GM18498 (cell line): ENCODE results near the gene FRAT2.
A peak's percentile ranks its signal among the peaks of the same experiment; 100 is the strongest.

ENCODE experiments used
- ATAC-seq: cut with Tn5 transposase; IDR thresholded peaks from one replicate; pipeline ENCODE4 v1.9.1; 2021; ENCODE audit warnings: mild to moderate bottlenecking, moderate library complexity; ENCODE audit not compliant: unreplicated experiment

The FRAT2 gene, protein sequence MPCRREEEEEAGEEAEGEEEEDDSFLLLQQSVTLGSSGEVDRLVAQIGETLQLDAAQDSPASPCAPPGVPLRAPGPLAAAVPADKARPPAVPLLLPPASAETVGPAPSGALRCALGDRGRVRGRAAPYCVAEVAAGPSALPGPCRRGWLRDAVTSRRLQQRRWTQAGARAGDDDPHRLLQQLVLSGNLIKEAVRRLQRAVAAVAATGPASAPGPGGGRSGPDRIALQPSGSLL

DNA sequence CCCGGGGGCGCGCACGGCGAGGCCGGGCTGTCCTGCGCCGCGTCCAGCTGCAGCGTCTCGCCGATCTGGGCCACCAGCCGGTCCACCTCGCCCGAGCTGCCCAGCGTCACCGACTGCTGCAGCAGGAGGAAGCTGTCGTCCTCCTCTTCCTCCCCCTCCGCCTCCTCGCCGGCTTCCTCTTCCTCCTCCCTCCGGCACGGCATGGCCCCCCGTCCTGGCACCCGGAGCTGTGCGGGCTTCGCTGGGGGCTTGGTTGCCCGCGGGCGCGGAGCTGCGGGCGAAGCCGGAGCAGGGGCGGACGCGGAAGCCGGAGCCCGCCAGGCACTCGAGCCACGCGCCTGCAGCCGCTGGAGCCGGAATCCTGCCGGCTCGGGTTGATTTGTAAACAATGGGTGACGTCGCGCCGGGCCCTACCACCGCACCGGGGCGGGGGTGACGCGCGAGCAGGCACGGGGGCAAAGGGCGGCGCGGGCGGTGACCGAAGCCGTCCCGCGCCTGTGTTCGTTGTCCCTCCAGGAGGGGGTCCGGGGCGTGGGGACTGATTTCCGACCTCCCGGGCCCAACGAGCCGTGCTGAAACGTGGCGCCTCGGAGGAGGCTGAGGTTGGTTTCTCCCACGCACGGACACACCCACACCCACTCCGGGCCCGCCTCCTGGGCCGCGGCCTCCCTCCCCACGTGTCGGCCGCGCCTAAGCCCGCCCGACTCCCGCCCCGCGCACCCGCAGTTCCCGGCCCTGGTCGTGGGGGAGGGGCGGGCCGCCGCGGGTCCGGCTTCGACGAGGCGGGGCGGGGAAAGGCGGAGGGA lies at the start of gene FRAT2:
Gene FRAT2, minus strand, starts transcription at position 360 of the 806 bp plus-strand sequence. Its CDS starts 157 bp downstream, at position 203.
- ATAC-seq = peak; percentile 91

DNA sequence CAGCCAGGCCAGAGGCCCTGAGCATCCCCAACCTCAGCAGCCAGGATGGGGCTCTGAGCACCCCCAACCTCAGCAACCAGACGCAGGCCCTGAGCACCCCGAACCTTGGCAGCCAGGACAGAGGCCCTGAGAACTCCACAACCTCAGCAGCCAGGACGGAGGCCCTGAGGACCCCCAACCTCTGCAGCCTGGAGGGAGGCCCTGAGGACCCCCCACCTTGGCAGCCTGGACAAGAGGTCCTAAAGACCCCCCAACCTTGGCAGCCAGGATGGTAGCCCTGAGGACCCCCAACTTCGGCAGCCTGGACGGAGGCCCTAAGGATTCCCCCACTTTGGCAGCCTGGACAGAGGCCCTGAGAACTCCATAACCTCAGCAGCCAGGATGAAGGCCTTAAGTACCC lies 49.6 kb upstream of the FRAT2 start:
- ATAC-seq = no peak

DNA sequence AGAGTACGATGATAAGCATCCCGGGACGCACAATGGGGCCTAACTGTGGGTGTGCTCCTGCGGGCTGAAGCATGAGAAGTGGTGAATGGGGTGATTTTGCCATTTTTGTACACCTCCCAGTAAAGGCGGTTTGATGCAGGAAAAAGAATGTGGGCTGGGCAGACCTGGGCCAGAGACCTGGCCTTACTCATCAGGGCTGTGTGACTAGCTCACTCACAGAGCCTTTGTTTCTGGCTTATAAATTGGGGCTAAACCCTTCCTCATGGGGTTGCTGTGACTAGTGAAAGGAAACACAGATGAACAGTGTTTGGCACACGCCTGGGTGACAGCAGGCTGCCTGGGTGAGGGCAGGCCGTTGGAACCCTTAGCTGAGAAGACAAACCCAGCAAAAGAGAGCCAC lies 48.6 kb upstream of the FRAT2 start:
- ATAC-seq = no peak

- no peak for ATAC-seq
These were observed 47.1 kb upstream of the FRAT2 start for GRCh38 chr10:97381626-97382025.

DNA sequence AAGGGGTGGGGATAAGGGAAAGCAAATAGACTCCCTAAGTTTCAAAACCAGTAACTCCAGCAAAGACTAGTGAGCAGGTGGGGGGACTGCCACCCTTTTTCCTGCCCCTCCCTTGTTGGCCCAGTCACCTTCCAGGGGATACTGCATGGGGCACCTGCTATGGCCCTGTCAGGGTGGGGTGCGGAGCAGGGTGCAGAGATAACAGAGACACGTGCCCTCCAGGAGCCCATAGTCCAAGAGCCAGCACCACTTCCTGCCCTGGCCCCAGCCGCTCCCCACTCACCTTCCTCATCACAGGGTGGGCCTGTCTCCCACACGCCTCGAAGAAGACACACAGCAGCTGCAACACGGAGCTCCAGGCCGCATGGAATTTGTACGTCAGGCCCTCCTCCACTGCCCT lies 46.0 kb upstream of the FRAT2 start:
- ATAC-seq = no peak

GRCh38 chr10:97378933-97379921 lies 44.7 kb upstream of the FRAT2 start:
- no peak for ATAC-seq

GRCh38 chr10:97376413-97376812 lies 41.9 kb upstream of the FRAT2 start:
- ATAC-seq = no peak

DNA sequence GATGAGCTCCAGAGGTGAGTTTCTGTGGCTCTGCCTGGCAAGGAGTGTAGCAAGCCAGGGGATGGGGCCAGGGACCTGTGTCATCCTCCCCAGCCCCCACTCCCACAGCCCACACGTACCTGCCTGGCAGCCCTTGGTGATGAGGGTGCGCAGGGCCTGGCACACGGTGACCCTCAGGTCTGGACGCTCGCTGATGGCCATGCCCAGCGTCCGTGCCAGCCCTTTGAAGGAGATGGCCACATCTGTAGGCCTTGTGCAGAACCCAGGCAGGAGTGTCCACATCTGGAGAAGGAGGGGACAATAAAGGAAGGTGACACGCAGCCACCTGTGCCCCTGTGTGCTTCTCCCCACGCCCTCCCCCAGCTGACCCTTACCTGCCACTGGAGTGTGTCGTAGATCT lies 38.9 kb upstream of the FRAT2 start:
- no peak for ATAC-seq

DNA sequence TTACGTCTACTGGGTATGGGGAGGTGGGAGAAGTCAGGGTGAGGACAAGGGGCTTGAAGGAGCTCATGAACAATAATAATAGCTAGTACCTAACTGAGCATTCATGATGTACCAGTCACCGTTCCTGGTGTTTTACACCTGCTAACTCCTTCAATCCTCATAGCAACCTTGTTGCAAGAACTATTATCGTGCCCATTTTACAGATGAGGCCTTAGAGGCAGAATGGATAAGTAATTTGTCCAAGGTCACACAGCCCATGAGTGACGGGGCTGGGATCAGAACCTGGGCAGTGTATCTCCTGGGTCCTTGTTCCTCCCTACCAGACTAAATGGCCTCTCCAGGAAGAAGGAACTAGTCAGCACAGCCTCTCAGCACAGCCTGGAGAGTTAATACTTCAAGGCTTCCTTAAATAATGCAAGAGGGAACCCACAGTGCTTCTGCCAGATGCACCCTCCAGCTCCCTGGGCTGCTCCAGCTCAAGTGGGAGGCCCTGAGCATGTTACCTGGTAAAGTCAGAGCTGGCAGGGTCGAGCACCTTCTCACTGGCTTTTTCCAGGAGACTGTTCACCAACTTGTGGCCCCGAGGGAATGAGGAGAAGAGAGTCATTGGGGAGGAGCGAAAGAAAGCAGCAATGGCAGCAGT lies 37.8 kb upstream of the FRAT2 start:
- no peak for ATAC-seq

- ATAC-seq = no peak
These were observed 37.2 kb upstream of the FRAT2 start for GRCh38 chr10:97371696-97372095.

DNA sequence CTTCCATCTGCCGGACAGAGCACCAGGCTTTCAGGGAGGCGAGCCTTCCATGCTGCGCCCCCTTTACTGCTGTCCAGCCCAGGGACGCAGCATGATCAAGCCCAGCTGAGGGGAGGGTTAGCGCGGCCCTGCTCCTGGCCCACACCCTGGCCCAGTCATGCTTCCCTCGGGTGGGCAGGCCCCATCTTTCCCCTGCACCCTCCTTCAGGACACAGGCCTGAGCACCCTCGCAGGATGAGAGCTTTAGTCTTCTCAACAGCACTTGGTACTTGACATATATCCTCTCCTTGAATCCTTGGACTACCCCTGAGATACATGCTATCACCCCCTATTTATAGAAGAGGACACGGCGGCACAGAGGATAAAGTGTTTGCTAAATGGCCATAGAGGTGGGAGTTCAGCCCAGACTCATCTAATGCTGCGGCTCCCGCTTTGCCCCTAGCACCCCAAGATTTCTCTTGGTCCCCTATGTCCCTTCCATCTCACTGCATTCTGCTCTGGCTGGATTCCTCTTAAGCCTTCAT lies 32.7 kb upstream of the FRAT2 start:
- ATAC-seq = no peak

DNA sequence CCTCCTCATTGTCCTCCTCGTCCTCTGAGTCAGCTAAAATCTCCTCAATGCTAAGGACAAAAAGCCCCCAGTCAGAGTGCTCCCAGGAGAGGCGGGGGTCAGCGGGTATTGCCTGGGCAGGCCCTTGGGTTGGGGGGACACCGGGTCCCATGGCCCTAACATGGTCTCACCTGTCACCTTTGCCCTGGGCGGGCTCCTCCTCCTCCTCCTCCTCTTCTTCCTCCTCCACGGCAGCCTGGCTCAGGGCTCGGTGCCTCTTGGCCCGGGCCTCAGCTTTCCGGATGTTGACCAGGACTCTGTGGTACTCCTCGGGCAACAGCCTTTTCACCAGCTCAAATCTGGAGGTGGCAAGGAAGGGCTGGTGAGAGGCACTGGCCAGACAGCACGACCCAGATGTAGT lies 32.0 kb upstream of the FRAT2 start:
- no peak for ATAC-seq

DNA sequence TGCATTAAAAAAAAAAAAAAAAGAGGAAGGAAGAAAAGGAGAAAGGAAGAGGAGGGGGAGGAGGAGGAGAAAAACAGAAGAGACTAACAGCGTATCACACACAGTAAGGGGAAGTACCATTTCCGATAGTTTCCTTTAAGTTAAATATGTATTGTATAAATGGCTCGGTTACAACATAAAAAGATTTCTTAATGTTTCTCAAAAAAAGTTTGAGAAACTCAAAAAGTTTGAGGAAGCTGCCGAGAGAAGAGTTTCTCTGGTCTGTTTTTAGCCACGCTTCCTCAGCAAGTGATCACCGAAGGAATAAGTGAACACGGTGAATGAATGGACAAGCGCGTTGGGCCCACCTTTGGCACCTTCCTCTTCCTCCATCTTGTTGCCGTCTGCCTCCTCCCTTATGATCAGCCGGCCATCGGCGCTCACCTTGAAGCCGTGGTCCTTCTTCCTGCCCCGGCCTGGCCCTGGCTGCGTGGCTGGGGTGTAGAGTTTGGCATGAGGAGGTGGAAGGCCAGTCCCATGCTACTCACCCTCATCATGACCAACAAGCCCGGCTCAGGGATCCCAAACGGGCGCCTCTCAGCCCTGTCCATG lies 31.3 kb upstream of the FRAT2 start:
- ATAC-seq = no peak

GRCh38 chr10:97363071-97363470 lies 28.5 kb upstream of the FRAT2 start:
- no peak for ATAC-seq

DNA sequence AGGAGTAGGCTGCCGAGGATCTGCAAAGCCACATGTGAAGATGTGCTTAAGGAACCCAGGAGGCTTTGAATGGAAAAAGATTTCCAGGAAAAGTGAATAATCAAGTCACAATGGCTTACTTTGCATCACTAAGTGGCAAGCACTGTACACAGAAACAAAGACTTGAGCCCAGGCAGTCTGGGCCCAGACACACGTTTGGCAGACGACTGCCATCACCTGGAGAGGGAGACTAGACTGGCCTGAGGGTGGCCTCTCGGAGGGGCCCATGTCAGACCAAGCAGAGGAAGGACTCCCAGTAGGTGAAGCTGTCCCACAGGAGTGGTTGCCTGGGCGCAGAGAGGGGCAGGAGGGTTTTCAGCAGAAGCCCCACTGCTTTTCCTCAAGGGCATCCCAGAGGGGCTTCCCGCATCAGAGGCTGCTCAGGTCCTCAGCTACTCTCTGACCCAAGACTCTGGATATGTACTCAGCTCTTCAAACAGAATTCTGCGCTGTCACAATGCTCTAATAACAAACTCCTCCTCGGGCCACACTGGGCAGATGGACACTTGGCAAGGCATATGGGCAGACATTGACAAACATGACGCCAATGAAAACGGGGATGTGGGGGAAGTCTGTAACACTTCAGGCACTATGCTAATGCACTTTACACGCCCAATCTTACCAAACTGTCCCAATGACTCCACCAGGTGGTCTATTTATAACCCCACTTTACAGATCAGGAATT lies 27.9 kb upstream of the FRAT2 start:
- ATAC-seq = no peak

GRCh38 chr10:97361537-97361901 lies 27.0 kb upstream of the FRAT2 start:
- ATAC-seq = no peak

DNA sequence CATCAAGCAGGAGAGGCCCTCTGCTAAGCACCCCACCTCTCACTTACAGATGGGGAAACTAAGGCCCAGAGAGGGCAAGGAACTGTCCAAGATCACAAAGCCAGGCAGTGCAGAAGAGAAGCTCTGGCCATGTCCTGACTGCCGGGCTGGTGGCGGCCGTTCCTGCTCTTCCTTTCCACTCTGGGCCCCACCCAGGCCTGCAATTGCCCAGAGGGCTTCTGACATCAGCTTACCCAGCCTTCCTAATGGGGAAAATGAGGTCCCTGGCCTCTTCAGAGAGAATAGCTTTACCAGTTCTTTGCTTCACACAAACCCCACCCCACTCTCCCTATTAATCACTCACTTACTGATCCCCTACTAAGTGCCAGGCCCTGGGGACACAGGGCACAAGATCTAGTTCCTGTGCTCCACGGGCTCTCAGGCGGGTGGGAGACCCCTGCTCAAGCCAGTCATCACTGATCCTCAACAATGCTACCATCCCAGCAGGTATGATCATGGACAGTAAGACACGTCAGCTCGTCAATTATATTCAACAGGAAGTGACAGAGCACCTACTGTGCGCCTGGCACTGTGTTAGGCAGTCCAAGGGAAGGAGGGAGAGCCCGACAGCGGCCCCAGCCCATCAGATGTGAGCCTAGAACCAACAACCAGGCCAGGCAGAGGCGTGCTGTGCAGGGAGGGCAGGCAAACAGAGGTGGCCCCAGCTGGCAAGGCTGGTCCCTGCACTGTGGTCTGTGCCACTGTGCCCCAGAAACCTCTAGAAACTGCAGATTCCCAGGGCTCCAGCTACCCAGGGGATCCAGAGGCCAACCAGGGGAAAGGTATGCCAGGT lies 26.4 kb upstream of the FRAT2 start:
- no peak for ATAC-seq

DNA sequence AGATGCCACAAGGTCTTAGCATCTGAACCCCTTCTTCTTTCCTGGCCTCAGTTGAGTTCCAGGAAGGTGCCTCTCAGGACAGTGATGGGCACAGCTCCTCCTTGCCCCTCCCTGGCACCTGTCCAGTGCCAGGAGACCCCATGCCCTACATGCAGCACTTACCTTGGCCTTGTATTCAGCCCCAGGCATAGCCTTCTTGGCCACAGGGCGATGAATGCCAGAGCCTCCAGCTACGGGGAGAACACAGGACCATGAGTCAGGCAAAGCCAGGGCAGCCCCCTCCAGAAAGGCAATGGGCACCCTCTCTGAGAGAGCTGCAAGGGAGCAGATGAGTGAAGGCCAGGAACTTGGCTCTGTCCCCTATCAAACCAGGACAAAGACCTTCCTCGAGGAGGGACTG lies 24.3 kb upstream of the FRAT2 start:
- ATAC-seq = no peak

GRCh38 chr10:97358349-97358748 lies 23.8 kb upstream of the FRAT2 start:
- ATAC-seq = no peak
